Brain microvascular endothelial cell (primary cell): ENCODE results near the gene PHACTR1.

ENCODE experiments used
- DNase-seq: peaks from one replicate; pipeline ENCODE4 v3.0.0-alpha.2; 2020
- H3K27ac ChIP-seq: fragments of 250-450 bp; sonication (Bioruptor Pico); 2 replicates; pipeline ENCODE4 v1.5.1; 2020; ENCODE audit warnings: mild to moderate bottlenecking, moderate library complexity
- H3K27me3 ChIP-seq: fragments of 250-450 bp; sonication (Bioruptor Pico); replicated peaks from 2 replicates; pipeline ENCODE4 v1.5.1; 2020; ENCODE audit warnings: mild to moderate bottlenecking
- H3K36me3 ChIP-seq: fragments of 250-450 bp; sonication (Bioruptor Pico); replicated peaks from 2 replicates; pipeline ENCODE4 v1.5.1; 2020; ENCODE audit warnings: mild to moderate bottlenecking
- H3K4me3 ChIP-seq: 2 replicates; pipeline ENCODE4 v1.5.1; 2011; ENCODE audit warnings: low read depth, mild to moderate bottlenecking, control low read depth, low read length, moderate library complexity
- in situ Hi-C: cut with HindIII; loops from 2 replicates; pipeline ENCODE4 v1.10.0; 2017; ENCODE audit warnings: low sequenced_read_pairs, low pct_ligation_motif_present
- TF ChIP-seq, protein P1 (sequence below): IDR thresholded peaks from 2 replicates; pipeline ENCODE4 v1.5.1; 2011; ENCODE audit warnings: low read depth, mild to moderate bottlenecking, moderate library complexity, low read length, control low read depth, inconsistent platforms; ENCODE audit errors: missing control alignments

The PHACTR1 gene

GRCh38 chr6:13046084-13046483 lies 329.5 kb downstream of the PHACTR1 start:
- TF ChIP-seq, protein P1, sequence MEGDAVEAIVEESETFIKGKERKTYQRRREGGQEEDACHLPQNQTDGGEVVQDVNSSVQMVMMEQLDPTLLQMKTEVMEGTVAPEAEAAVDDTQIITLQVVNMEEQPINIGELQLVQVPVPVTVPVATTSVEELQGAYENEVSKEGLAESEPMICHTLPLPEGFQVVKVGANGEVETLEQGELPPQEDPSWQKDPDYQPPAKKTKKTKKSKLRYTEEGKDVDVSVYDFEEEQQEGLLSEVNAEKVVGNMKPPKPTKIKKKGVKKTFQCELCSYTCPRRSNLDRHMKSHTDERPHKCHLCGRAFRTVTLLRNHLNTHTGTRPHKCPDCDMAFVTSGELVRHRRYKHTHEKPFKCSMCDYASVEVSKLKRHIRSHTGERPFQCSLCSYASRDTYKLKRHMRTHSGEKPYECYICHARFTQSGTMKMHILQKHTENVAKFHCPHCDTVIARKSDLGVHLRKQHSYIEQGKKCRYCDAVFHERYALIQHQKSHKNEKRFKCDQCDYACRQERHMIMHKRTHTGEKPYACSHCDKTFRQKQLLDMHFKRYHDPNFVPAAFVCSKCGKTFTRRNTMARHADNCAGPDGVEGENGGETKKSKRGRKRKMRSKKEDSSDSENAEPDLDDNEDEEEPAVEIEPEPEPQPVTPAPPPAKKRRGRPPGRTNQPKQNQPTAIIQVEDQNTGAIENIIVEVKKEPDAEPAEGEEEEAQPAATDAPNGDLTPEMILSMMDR, result no peak
- Histone ChIP-seq H3K4me3 (no peak overlapping the region), H3K36me3 (no peaks in the 10 kb centered on the region), H3K27me3 (no peaks in the 10 kb centered on the region), H3K27ac (no peak overlapping the region)
- no peak for DNase-seq
- in situ Hi-C loops, result no loop called here

DNA sequence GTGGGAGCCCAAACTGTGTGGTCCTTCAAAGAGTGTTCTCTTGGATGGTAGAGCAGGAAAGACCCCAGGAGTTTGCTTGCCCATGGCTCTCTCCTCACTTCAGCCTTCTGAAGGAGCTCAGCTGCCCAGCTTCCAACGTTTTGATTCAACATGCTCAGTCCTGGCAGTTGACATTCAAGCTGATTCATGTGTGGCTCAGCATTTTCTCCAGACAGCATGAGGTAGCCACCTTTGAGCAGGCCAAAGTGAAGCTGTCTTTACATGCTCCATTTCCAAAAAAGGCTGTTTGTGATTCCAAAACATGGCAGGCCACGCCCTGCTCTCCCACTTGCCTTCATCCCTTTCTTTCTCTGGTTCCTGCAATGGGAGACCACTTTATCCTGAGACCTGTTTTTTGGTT lies 331.5 kb downstream of the PHACTR1 start:
- in situ Hi-C loops, result no loop called here
- H3K27me3 ChIP-seq, result no peaks in the 10 kb centered on the region
- no peak overlapping the region for H3K4me3 ChIP-seq
- TF ChIP-seq, protein P1, result no peak
- H3K27ac ChIP-seq, result no peak overlapping the region
- H3K36me3 ChIP-seq, result no peaks in the 10 kb centered on the region
- no peak for DNase-seq

DNA sequence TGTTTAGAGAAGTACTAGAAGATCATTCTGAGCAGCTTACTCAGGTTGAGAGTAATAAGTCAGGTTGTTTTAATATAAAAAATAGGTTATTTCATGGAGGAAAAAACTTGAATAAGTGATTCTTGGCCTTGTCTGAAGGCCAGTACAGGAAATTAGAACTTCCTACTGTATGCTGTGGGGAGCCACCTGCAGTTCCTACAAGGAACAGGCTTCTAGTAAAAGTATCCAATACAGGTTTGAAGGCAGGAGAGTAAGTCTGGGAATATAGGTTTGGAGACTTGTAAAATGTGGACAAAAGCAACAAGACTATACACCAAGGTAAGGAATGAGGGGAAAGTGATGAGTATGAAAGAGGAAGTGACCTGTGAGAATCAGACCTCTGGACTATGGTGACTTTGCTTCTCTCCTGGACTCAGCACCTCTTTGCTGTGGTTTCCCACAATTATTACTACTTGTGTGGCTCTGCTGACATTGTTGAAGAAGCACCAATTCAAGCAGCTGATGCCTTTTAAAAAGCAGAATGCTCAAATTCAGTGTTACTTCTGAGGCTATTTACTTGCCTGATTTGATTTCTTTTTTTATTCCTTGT lies 333.2 kb downstream of the PHACTR1 start:
- Histone ChIP-seq H3K4me3 (no peak overlapping the region), H3K36me3 (no peaks in the 10 kb centered on the region), H3K27ac (no peak overlapping the region), H3K27me3 (no peaks in the 10 kb centered on the region)
- in situ Hi-C loops, result no loop called here
- TF ChIP-seq, protein P1, result no peak
- DNase-seq, result no peak

DNA sequence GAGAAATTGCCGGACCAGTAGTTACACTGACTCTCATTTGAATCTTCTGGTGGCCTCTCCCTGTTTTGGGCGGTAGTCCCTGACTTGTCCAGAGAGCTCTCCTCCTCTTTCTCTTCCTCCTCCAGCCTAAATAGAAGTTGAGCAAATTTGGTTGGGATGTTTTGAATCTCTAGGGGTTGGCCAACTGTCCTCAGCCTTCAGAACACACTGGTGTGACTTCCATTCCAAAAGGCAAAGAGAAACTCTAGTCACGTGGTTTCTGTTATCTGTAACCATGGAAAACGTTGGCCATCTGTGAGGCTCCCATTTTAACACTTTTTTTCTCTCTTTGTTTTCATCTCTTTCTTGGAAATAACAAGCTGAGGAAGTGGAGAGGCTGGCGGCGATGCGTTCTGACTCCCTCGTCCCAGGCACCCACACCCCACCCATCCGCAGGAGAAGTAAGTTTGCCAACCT lies 336.5 kb downstream of the PHACTR1 start:
- TF ChIP-seq, protein P1, result no peak
- H3K27me3 ChIP-seq, result no peaks in the 10 kb centered on the region
- H3K27ac ChIP-seq, result no peak overlapping the region
- in situ Hi-C loops, result no loop called here
- no peak overlapping the region for H3K4me3 ChIP-seq
- no peak for DNase-seq
- no peaks in the 10 kb centered on the region for H3K36me3 ChIP-seq

DNA sequence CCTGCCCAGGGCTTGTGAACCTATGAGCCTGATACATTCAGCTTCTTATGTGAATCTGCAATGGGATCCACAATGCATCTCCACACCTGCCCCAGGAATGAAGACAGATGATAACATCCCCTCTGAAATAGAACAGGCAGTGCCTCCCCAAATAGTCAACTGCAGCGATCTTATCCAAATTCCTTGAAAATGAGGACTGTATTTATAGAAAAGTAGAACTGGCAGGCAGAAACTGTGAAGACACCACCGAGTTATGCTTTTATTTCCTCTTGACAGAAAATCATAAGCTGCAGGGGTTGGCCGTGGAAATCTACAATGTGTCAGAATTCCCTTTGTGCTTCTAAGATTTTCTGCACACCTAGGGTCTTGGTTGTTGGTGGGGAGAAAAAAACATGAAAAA lies 341.5 kb downstream of the PHACTR1 start:
- in situ Hi-C loops, result no loop called here
- DNase-seq, result no peak
- TF ChIP-seq, protein P1, result no peak
- no peaks in the 10 kb centered on the region for H3K36me3 ChIP-seq
- no peak overlapping the region for H3K4me3 ChIP-seq
- no peaks in the 10 kb centered on the region for H3K27me3 ChIP-seq
- no peak overlapping the region for H3K27ac ChIP-seq

- TF ChIP-seq, protein P1, result no peak
- Histone ChIP-seq H3K36me3 (no peaks in the 10 kb centered on the region), H3K4me3 (no peak overlapping the region), H3K27ac (no peak overlapping the region), H3K27me3 (no peaks in the 10 kb centered on the region)
- in situ Hi-C loops, result no loop called here
- no peak for DNase-seq
Measured at GRCh38 chr6:13059026-13059425, 342.5 kb downstream of the PHACTR1 start.
